HG03432 (cell line): Measurements from ENCODE around the gene UBE2O.

Source experiments
- ATAC-seq: cut with Tn5 transposase; IDR thresholded peaks from one replicate; pipeline ENCODE4 v1.9.1; 2021; ENCODE audit warnings: mild to moderate bottlenecking, moderate library complexity; ENCODE audit not compliant: unreplicated experiment

UBE2O gene

GRCh38 chr17:76487451-76488192 is 34.7 kb upstream of the UBE2O start:
- ATAC-seq = no peak

DNA sequence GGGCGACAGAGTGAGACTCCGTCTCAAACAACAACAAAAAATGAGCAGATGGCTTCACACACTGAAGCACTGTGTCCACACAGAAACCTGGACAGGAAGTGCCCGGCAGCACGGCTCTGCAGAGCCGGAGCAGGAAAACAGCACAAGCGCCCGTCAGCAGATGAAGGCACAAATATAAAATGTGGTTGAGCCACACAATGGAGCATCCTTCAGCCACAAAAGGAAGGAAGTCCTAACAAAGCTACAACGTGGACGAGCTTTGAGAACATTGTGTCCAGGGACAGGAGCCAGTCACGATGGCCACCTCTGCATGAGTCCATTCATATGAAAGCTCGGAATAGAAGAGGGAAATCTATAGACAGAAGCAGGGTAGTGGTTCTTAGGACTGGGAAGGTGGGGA is 32.6 kb upstream of the UBE2O start:
- no peak for ATAC-seq

GRCh38 chr17:76484228-76484725 is 31.3 kb upstream of the UBE2O start:
- ATAC-seq = no peak

- peak; percentile 67 for ATAC-seq
These were observed 28.2 kb upstream of the UBE2O start for GRCh38 chr17:76481071-76481655.

DNA sequence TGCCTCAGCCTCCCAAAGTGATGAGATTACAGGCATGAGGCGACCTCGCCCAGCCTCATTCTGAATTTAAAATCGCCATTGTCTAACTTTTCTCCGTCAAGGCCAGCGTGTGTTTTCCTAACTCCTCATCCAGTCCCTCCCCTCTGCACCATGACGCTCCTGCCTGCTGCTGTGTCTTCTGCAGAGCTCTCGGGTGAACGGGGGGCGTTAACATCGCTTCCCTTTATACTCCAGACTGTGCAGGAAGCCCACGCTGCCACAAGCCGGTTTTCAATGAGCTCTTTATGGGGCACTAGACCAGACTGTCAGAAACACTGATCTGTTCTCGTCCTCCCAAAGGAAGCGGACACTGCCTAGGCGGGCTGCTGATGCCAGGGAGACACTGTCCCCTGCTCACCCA is 27.7 kb upstream of the UBE2O start:
- ATAC-seq = no peak

DNA sequence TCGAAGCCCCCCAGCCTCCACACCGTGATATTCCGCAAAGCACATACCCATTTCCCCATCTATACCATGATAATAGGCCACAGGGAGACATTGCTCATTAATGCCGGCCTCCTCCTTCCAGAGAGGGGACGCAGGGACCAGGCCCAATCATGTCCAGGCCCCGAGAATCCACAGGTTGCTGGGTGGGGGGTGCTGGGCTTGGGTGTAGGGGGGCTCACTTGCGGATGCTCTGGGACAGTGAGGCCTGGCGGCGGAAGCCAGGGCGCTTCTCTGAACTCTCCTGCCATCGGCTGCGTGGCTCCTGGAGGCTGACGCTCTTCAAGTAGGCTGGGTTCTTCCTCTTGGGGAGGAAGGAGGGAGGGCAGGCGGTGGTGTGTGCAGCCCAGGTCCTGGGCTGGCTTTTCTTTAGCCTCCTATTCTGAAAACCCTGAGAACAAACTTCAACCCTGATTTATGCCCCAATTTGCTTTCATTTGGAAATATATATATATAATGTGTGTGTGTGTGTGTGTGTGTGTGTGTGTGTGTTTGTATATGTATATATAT is 26.6 kb upstream of the UBE2O start:
- ATAC-seq = no peak

DNA sequence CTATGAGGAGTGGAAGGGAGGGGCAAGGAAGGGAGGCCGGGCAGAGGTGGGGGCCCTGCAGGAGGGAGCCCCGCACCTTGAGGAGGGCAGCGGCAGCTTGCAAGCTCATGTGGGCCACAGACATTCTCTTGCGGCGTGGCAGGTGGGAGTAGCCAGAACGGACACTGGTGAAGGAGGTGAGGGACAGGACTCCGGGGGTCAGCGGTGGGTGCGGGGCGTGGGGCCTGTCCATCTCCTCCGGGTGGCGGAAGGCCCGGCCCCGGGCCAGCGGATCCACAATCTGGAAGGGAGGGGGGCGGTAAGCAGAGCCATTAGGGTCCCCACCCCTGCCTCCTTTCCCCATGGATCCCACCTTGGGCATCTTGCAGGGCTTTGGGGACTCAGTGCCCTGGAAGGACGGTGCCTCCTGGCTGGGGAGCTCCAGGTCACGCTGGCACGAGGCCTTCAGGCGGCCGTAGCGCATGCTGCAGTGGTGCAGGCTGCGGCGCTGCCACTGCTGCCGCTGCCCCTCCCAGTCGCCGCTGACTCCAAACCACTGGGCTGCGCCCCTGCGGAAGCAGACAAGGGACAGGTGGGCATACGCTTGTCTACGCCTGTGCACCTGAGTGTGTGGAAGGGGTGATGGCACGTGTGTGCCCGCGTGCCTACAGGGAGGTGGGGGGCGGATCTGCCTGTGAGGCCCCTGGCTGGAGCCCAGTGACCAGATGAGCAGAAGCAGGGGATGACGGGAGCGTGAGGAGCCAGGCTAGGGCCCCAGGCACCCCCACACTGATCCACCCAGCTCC is 26.0 kb upstream of the UBE2O start:
- no peak for ATAC-seq

DNA sequence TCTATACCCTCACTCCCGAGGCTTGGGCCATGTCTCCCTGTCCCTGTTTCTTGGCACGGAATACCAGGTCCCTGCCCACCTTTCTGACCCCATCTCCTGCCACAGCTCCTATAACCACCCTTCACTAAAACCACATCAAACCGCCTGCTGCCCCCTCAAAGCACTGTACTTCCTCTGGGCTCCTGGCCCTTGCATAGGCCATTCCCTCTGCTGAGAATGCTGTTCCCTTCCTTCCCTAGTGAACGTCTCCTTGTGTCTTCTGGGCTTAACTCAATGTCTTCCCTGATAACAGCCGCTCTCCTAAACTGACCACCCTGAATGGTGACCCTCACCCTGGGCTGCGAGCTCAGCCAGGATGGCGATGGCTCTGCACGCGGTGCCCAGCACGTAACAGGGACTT is 25.1 kb upstream of the UBE2O start:
- no peak for ATAC-seq

DNA sequence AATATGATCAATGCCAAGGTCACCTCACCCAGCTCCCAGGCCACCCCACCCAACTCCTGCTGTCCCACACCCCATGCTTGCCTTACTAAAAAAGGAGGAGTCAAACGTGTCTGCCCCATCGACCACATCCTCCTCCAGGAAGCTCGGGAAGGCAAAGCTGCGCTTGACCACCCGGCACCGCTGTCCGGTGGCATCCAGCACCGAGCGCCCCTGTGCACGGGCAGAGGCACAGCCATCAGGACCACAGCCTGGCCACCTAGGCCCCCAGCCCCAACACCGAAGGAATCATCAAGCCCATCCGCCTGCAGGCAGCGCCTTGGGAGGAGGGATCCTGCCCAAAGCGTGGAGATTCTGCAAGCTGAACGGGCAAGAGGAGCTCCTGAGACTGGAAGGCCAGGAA is 24.6 kb upstream of the UBE2O start:
- no peak for ATAC-seq

GRCh38 chr17:76476736-76477135 is 23.8 kb upstream of the UBE2O start:
- ATAC-seq = no peak

DNA sequence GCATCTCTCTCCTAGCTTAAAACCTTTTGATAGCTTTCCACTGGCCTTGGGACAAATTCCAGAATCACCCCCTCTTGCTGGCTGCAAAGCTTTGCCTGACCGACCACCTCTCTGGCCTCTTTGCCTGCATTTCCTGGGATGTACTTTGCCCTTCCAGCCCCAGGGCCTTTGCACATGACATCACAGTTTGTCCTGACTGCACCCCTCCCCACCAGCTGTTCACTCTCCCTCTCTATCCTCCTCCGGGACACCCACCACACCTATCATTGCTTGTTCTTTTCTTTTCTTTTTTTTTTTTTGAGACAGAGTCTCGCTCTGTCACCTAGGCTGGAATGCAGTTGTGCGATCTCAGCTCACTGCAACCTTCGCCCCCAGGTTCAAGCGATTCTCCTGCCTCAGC is 22.4 kb upstream of the UBE2O start:
- ATAC-seq = no peak

DNA sequence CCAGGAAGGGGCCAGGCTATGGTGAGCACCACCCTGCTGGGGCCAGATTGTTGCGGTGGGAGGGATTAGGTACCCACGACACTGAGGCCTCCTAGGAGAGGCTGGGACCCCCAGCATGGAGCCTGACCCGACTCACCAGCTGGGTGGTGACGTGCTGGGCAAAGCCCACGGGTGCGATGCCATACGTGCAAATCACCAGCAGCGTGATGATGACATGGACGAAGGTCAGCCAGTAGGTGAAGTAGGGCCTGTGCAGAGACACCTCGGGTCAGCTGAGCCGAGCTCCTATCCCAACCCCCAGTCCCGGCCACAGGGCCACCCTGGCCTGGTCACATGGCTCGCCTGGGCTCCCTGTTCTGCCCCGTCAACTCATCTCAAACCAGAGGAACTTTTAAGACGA is 21.9 kb upstream of the UBE2O start:
- no peak for ATAC-seq

DNA sequence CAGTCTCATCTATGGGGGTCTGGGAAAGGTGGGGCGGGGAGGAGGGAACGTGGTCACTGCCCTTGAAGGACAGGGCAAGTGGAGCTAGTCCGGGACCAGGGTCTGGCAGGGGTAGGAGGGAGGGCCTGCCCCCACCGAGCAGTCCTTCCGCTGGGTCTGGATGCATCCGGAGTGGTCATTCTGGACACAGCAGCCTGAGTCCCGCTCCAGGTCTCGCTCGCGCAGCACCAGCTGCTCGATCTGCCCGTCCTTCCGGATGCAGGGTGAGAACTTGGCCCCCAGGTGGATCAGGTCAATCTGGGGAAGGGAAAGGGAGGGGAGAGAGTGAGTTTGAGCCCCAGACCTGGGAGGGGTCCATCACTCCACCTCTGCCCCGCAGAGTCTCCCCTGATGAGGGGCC is 21.3 kb upstream of the UBE2O start:
- no peak for ATAC-seq

DNA sequence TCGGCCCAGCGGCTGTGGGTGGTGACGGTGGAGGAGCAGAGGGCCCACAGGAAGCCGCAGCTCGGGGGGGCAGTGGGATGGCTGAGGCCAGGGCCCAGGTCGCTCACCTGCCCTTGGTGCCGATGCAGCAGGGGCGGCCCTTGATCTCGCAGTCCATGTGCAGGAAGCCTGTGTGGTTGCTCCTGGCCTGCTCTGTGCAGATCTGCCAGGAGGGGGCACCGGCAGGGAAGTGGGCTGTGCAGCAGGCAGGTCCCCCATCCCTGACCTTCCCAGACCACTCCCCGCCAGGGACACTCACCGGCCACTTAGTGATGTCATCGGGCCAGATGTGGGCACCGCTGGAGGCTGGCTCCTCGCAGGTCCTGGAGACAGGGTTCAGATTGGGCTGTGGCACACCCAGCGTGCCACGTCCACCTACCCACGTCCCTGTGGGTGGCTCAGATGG is 20.6 kb upstream of the UBE2O start:
- no peak for ATAC-seq

GRCh38 chr17:76472726-76473125 is 19.8 kb upstream of the UBE2O start:
- no peak for ATAC-seq

DNA sequence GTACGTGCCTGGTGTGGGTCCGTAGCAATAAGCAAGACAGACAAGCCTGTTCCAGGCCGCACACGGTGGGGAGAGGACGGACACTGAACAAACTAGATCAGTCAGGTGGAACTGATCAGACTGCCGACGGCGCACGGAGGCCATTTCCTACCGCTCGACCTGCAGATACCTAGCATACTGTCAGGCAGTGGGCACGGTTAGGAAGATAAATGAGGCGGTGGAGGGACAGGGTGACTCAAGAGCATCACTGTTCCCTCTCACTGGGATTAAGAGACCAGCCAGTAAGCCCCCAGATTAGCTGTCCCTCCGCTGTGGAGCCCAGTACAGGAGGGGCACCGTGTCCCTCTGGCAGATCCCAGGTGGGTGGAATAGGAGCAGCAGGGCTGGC is 19.3 kb upstream of the UBE2O start:
- no peak for ATAC-seq

- no peak for ATAC-seq
These were observed 18.7 kb upstream of the UBE2O start for GRCh38 chr17:76471498-76472257.

GRCh38 chr17:76469991-76470739 is 17.2 kb upstream of the UBE2O start:
- ATAC-seq = no peak

DNA sequence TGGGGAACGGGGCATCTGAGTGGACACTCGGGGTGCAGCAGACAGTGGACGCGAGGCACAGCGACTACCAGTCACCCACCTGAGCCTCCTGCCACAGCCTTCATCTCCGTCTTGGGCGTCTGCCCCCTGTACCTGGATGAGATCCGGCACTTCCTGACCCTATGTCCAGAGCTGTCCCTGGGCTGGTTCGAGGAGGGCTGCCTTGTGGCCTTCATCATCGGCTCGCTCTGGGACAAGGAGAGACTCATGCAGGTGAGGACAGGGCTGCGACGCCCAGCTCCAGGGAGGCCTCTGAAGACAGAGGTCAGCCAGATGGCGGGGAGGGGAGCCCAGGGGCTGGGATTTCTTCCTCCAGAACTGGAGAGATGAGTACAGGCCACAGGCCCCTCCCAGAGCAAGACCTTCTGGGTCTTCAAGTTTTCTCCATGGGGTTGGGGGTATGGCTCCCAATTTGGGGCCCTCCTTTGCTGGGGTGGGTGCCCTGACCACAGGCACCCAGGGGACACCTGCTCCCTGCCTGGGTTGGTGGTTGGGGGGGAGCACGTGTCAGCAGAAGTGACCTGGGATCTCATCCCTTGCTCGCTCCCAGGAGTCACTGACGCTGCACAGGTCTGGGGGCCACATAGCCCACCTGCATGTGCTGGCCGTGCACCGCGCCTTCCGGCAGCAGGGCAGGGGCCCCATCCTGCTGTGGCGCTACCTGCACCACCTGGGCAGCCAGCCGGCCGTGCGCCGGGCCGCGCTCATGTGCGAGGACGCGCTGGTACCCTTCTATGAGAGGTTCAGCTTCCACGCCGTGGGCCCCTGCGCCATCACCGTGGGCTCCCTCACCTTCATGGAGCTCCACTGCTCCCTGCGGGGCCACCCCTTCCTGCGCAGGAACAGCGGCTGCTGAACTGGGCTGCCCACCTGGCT is 16.4 kb upstream of the UBE2O start:
- no peak for ATAC-seq
